Chondrocyte (in vitro differentiated cells): ENCODE measurements around the gene DOCK3. TPM values are rescaled to one million over a fixed set of nuclear protein-coding genes. Genes with fewer than 3 reads are reported as not detected.

ENCODE experiments used
- DNase-seq: peaks from one replicate; pipeline ENCODE4 v3.0.0; 2021; ENCODE audit warnings: mixed read lengths, low spot score
- H3K27ac Mint-ChIP-seq: one replicate; pipeline ENCODE4 v1.8.0; 2021; ENCODE audit warnings: mild to moderate bottlenecking, moderate library complexity, mixed read lengths; ENCODE audit not compliant: unreplicated experiment
- H3K27me3 Mint-ChIP-seq: 2 replicates; pipeline ENCODE4 v1.8.0; 2021; ENCODE audit warnings: low read depth, mixed read lengths
- H3K36me3 Mint-ChIP-seq: 2 replicates; pipeline ENCODE4 v1.8.0; 2021; ENCODE audit warnings: low read depth, mixed read lengths
- H3K4me1 Mint-ChIP-seq: 2 replicates; pipeline ENCODE4 v1.8.0; 2021; ENCODE audit warnings: low read depth, mild to moderate bottlenecking, mixed read lengths
- H3K4me3 Mint-ChIP-seq: one replicate; pipeline ENCODE4 v1.8.0; 2021; ENCODE audit warnings: mild to moderate bottlenecking, moderate library complexity, mixed read lengths; ENCODE audit not compliant: unreplicated experiment
- H3K9me3 Mint-ChIP-seq: 2 replicates; pipeline ENCODE4 v1.8.0; 2021; ENCODE audit warnings: low read depth, mixed read lengths
- CTCF ChIP-seq: fragments of 200-600 bp; sonication (generic); IDR thresholded peaks from 2 replicates; pipeline ENCODE4 v1.5.0; 2021; ENCODE audit warnings: antibody characterized with exemption, mild to moderate bottlenecking, moderate library complexity
- total RNA-seq: library from RNA; stranded (reverse); gene quantifications from 3 replicates; pipeline ENCODE4 v1.2.1, GENCODE V29; 2021

DOCK3 gene
- total RNA-seq, 1 donor from 2014 or later: 0.25 TPM

- no peak overlapping the region for H3K4me3 Mint-ChIP-seq
- peaks cover 27% of the 10 kb centered on the region for H3K27me3 Mint-ChIP-seq
Measured at GRCh38 chr3:50666837-50667236, 7.9 kb upstream of the DOCK3 start.

GRCh38 chr3:50671331-50671730 is 3.4 kb upstream of the DOCK3 start:
- TF ChIP-seq CTCF: no peak
- Mint-ChIP-seq H3K4me3 (no peak overlapping the region), H3K27me3 (peaks cover 54% of the 10 kb centered on the region), H3K27ac (no peak overlapping the region), H3K9me3 (no peaks in the 10 kb centered on the region), H3K36me3 (peaks cover 2% of the 10 kb centered on the region), H3K4me1 (peaks cover 6% of the 10 kb centered on the region)
- DNase-seq: no peak

More at GRCh38 chr3:50666837-50667236, 7.9 kb upstream of the DOCK3 start:
- Mint-ChIP-seq H3K9me3 (no peaks in the 10 kb centered on the region), H3K4me1 (peaks cover 2% of the 10 kb centered on the region), H3K27ac (no peak overlapping the region), H3K36me3 (no peaks in the 10 kb centered on the region)
- no peak for DNase-seq
- no peak for TF ChIP-seq CTCF

DNA sequence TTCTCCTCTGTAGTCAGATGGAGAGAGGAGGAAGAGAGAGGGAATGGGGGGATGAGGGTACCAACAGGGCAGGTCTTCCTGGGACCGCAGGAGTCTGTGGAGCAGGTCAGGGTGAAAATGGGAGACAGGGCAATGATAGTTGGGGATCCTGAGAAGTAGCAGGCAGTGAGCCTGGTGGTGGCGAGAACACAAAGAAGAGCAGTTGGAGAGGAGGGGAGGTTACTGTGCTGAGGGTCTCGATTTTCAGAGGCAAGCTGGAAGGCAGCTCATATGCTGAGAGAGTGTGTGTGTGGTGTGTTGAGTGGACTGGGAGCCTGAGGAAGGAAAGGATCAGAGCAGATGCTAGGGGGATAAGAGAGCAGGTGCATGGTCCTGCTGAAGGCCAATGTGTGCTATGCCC is 2.1 kb upstream of the DOCK3 start:
- H3K9me3 Mint-ChIP-seq: no peaks in the 10 kb centered on the region
- TF ChIP-seq CTCF: no peak
- H3K27me3 Mint-ChIP-seq: peaks cover 62% of the 10 kb centered on the region
- H3K4me3 Mint-ChIP-seq: no peak overlapping the region
- no peak for DNase-seq
- peaks cover 6% of the 10 kb centered on the region for H3K4me1 Mint-ChIP-seq
- no peak overlapping the region for H3K27ac Mint-ChIP-seq
- peaks cover 2% of the 10 kb centered on the region for H3K36me3 Mint-ChIP-seq

- no peak for TF ChIP-seq CTCF
- Mint-ChIP-seq H3K9me3 (no peaks in the 10 kb centered on the region), H3K27ac (no peak overlapping the region), H3K36me3 (peaks cover 2% of the 10 kb centered on the region), H3K4me3 (peak overlapping the region; percentile 36), H3K27me3 (peaks cover 62% of the 10 kb centered on the region), H3K4me1 (peaks cover 6% of the 10 kb centered on the region)
- no peak for DNase-seq
Measured at GRCh38 chr3:50673931-50674330, 796 bp upstream of the DOCK3 start.

- no peak for DNase-seq
- no peaks in the 10 kb centered on the region for H3K9me3 Mint-ChIP-seq
- H3K4me3 Mint-ChIP-seq: peak overlapping the region; percentile 49
- peaks cover 2% of the 10 kb centered on the region for H3K36me3 Mint-ChIP-seq
- H3K27ac Mint-ChIP-seq: no peak overlapping the region
- peaks cover 67% of the 10 kb centered on the region for H3K27me3 Mint-ChIP-seq
- H3K4me1 Mint-ChIP-seq: peaks cover 6% of the 10 kb centered on the region
- peak; percentile 68 for TF ChIP-seq CTCF
Measured at GRCh38 chr3:50675179-50676030, 678 bp downstream of the DOCK3 start.
